ENCODE data around the gene EME1.

- TF ChIP-seq CTCF (conservative IDR thresholded peaks at IDR 0.05; ENCODE audit: low read depth, low read length) (no peak), EZH2 (IDR thresholded peaks at IDR 0.05; ENCODE audit: borderline replicate concordance, low read depth, low read length, poor library complexity, severe bottlenecking) (no peak)
Observed at GRCh38 chr17:50354776-50355175, 18.3 kb upstream of the EME1 start.

Measured in A673 (cell line).